Keratinocyte (primary cell): ENCODE data around the gene P2RX7.

Experiments used
- CTCF ChIP-seq, 3 experiments: IDR thresholded peaks in 1 of 3; conservative IDR thresholded peaks in 1 of 3; optimal IDR thresholded peaks in 1 of 3; 2 replicates in 2 of 3; 3 replicates in 1 of 3; pipeline versions ENCODE3 to v1.5.1; 2011; ENCODE audit warnings: low read length in 3 of 3, mild to moderate bottlenecking in 3 of 3, moderate library complexity in 2 of 3, control low read depth in 1 of 3, inconsistent platforms in 1 of 3; ENCODE audit not compliant: insufficient read depth in 2 of 3; ENCODE audit errors: extremely low read depth in 1 of 3
- EZH2 ChIP-seq: IDR thresholded peaks from one replicate; pipeline ENCODE4 v1.6.1; 2012; ENCODE audit warnings: inconsistent platforms, mild to moderate bottlenecking, low read length, moderate library complexity

- TF ChIP-seq EZH2 (no peak), CTCF (optimal IDR thresholded peaks at IDR 0.05 in 1 of 3, IDR thresholded peaks at IDR 0.05 in 1 of 3, conservative IDR thresholded peaks at IDR 0.05 in 1 of 3; ENCODE audit: extremely low read depth in 1 of 3, insufficient read depth in 2 of 3, low read length in 3 of 3) (no peak)
These were observed 104.1 kb downstream of the P2RX7 start for GRCh38 chr12:121236776-121237175.
